PC-3 (cell line): ENCODE data around the gene BABAM1. TPM values are rescaled to one million over a fixed set of nuclear protein-coding genes. Genes with fewer than 3 reads are reported as not detected.

ENCODE experiments used
- ATAC-seq: fragments of 200-7000 bp; cut with Tn5 transposase; 2 replicates; pipeline ENCODE4 v1.9.1; 2020; ENCODE audit warnings: mild to moderate bottlenecking, moderate library complexity
- BruUV-seq: library from RNA; stranded (reverse); fragments of 400-500 nt; replicated peaks from 2 replicates; lab custom pipeline; 2021; lab: Mats Ljungman, UMichigan
- CTCF ChIA-PET: fragments of 300-600 bp; sonication (Branson Sonifier 250); formaldehyde crosslinking; loops from one replicate; lab custom pipeline; 2022; ENCODE audit warnings: antibody characterized with exemption; lab: Charles Lee
- POLR2A ChIA-PET: fragments of 300-600 bp; sonication (Branson Sonifier 250); formaldehyde crosslinking; loops from one replicate; lab custom pipeline; 2022; ENCODE audit warnings: antibody characterized with exemption; ENCODE audit not compliant: unreplicated experiment; lab: Charles Lee
- DNase-seq: peaks from one replicate; pipeline ENCODE4 v3.0.0-alpha.2; 2015
- H2AFZ ChIP-seq: fragments of 300-600 bp; sonication (generic); 2 replicates; pipeline ENCODE4 v1.6.0; 2016; ENCODE audit warnings: antibody characterized with exemption, low read length
- H3F3A ChIP-seq: fragments of 300-600 bp; sonication (generic); one replicate; pipeline ENCODE4 v1.6.0; 2017; ENCODE audit warnings: antibody characterized with exemption, low read length, control low read depth, mild to moderate bottlenecking; ENCODE audit not compliant: unreplicated experiment
- H3K27ac ChIP-seq: fragments of 300-600 bp; sonication (generic); 2 replicates; pipeline ENCODE4 v1.5.1; 2016; ENCODE audit warnings: mild to moderate bottlenecking, low read length
- H3K27me3 ChIP-seq: fragments of 300-600 bp; sonication (generic); 2 replicates; pipeline ENCODE4 v1.6.1; 2016; ENCODE audit warnings: low read length, mixed read lengths
- H3K36me3 ChIP-seq: fragments of 300-600 bp; sonication (generic); 2 replicates; pipeline ENCODE4 v1.6.1; 2016; ENCODE audit warnings: low read depth, mixed run types, low read length, mixed read lengths
- H3K4me1 ChIP-seq: fragments of 300-600 bp; sonication (generic); 2 replicates; pipeline ENCODE4 v1.5.1; 2016; ENCODE audit warnings: low read length; ENCODE audit not compliant: insufficient read depth
- H3K4me2 ChIP-seq: fragments of 300-600 bp; sonication (generic); 2 replicates; pipeline ENCODE4 v1.6.0; 2016; ENCODE audit warnings: low read length
- H3K4me3 ChIP-seq: fragments of 300-600 bp; sonication (generic); 2 replicates; pipeline ENCODE4 v1.5.1; 2016; ENCODE audit warnings: mild to moderate bottlenecking, low read length, mixed read lengths
- H3K79me2 ChIP-seq: fragments of 300-600 bp; sonication (generic); 2 replicates; pipeline ENCODE4 v1.6.1; 2017; ENCODE audit warnings: low read length, mixed read lengths
- H3K9ac ChIP-seq: fragments of 300-600 bp; sonication (generic); 2 replicates; pipeline ENCODE4 v1.6.0; 2016; ENCODE audit warnings: mild to moderate bottlenecking, low read length
- H3K9me2 ChIP-seq: fragments of 300-600 bp; sonication (generic); replicated peaks from 2 replicates; pipeline ENCODE4 v1.6.1; 2016; ENCODE audit warnings: mixed run types, low read length, mixed read lengths
- H3K9me3 ChIP-seq: fragments of 300-600 bp; sonication (generic); 2 replicates; pipeline ENCODE4 v1.6.1; 2016; ENCODE audit warnings: low read length, mixed read lengths
- H4K20me1 ChIP-seq: fragments of 300-600 bp; sonication (generic); 2 replicates; pipeline ENCODE4 v1.6.1; 2016; ENCODE audit warnings: low read length, mixed read lengths
- EZH2 ChIP-seq: fragments of 300-600 bp; sonication (generic); IDR thresholded peaks from one replicate; pipeline ENCODE4 v1.6.1; 2017; ENCODE audit warnings: antibody characterized with exemption, mild to moderate bottlenecking, low read length; ENCODE audit not compliant: unreplicated experiment
- EZH2phosphoT487 ChIP-seq: fragments of 300-600 bp; sonication (generic); IDR thresholded peaks from 2 replicates; pipeline ENCODE4 v1.6.1; 2018; ENCODE audit warnings: mild to moderate bottlenecking, antibody characterized with exemption, low read length, borderline replicate concordance
- intact Hi-C: fragments of 100-400 bp; cut with micrococcal nuclease; formaldehyde crosslinking; loops from 2 replicates; pipeline ENCODE4 v1.9.0; 2023
- total RNA-seq: library from RNA; depleted of rRNA; stranded (reverse); fragments of >200 nt; gene quantifications from 2 replicates; pipeline ENCODE4 v1.2.3, GENCODE V29; 2014
- TF ChIP-seq, protein P1 (sequence below): fragments of 300-600 bp; sonication (generic); conservative IDR thresholded peaks from 2 replicates; pipeline ENCODE4 v1.5.1; 2017; ENCODE audit warnings: antibody characterized with exemption, low read depth, mild to moderate bottlenecking, low read length

The BABAM1 gene
- total RNA-seq, 1 experiment from 2014 or later, result 196 TPM

DNA sequence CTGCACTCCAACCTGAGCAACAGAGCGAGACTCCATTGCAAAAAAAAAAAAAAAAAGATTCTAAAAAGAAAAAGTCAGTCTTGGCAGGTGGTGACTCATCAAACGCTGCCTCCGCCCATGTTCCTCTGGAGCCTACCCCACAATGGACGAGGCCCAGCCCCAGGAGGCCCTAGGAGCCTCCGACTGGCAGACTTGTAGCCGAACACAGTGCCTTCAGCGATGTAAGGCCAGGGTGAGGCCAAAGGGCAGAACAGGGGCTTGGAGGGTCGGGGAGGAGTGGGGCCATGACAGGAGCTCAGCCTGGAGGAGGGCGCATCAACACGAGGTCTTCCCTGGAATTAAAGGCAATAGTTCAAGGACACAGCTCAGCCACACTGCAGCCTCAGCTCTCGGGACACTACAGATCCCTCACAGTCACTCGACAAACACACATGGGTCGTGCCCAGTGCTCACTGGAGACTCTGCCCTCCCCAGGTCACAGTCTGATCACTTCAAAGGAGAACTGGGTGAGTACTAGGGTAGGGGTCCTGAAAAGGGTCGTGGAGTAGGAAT is 47.0 kb upstream of the BABAM1 start:
- H4K20me1 ChIP-seq, result no peaks in the 10 kb centered on the region
- H3K9ac ChIP-seq, result no peak overlapping the region
- H3K4me3 ChIP-seq, result no peak overlapping the region
- H3K9me2 ChIP-seq, result no peaks in the 10 kb centered on the region
- H3K4me1 ChIP-seq, result peaks cover 14% of the 10 kb centered on the region; the same call in 1 of the 2 replicates
- TF ChIP-seq EZH2 (no peak), EZH2phosphoT487 (no peak)
- TF ChIP-seq, protein P1, sequence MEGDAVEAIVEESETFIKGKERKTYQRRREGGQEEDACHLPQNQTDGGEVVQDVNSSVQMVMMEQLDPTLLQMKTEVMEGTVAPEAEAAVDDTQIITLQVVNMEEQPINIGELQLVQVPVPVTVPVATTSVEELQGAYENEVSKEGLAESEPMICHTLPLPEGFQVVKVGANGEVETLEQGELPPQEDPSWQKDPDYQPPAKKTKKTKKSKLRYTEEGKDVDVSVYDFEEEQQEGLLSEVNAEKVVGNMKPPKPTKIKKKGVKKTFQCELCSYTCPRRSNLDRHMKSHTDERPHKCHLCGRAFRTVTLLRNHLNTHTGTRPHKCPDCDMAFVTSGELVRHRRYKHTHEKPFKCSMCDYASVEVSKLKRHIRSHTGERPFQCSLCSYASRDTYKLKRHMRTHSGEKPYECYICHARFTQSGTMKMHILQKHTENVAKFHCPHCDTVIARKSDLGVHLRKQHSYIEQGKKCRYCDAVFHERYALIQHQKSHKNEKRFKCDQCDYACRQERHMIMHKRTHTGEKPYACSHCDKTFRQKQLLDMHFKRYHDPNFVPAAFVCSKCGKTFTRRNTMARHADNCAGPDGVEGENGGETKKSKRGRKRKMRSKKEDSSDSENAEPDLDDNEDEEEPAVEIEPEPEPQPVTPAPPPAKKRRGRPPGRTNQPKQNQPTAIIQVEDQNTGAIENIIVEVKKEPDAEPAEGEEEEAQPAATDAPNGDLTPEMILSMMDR, result no peak
- no peaks in the 10 kb centered on the region for H3K9me3 ChIP-seq
- H3K4me2 ChIP-seq, result no peak overlapping the region
- ChIA-PET POLR2A (no interaction called here), CTCF (no interaction called here)
- DNase-seq, result peak; percentile 47
- no peaks in the 10 kb centered on the region for H3K36me3 ChIP-seq
- ATAC-seq, result peak; percentile 44
- H3K27me3 ChIP-seq, result no peaks in the 10 kb centered on the region
- intact Hi-C loops, result no loop called here
- BruUV-seq, result no TSS peak
- H2AFZ ChIP-seq, result no peak overlapping the region
- peaks cover 7% of the 10 kb centered on the region for H3K79me2 ChIP-seq
- H3K27ac ChIP-seq, result no peak overlapping the region
- H3F3A ChIP-seq, result no peaks in the 10 kb centered on the region

GRCh38 chr19:17225053-17225452 is 42.2 kb upstream of the BABAM1 start:
- BruUV-seq, result no TSS peak
- Histone ChIP-seq H3K36me3 (no peaks in the 10 kb centered on the region), H3K4me2 (no peak overlapping the region), H3F3A (no peaks in the 10 kb centered on the region), H3K27me3 (no peaks in the 10 kb centered on the region), H3K4me1 (peaks cover under 1% of the 10 kb centered on the region; the same call in 1 of the 2 replicates), H3K4me3 (no peak overlapping the region), H3K79me2 (0 out of 2 replicates have a peak, but pooled peaks cover 6% of the 10 kb centered on the region), H4K20me1 (no peaks in the 10 kb centered on the region), H2AFZ (no peak overlapping the region), H3K9me2 (no peaks in the 10 kb centered on the region), H3K9me3 (no peaks in the 10 kb centered on the region), H3K27ac (no peak overlapping the region), H3K9ac (no peak overlapping the region)
- CTCF ChIA-PET, result interaction anchor here (0.6 kb wide), 1 partner anchor 18 kb away, joined by 4 read pairs; no protein-coding TSS in a partner anchor
- DNase-seq (no peak), ATAC-seq (no peak)
- intact Hi-C loops, result no loop called here
- POLR2A ChIA-PET, result no interaction called here
- no peak for TF ChIP-seq EZH2phosphoT487
- TF ChIP-seq, protein P1, result no peak
- TF ChIP-seq EZH2, result no peak
